CD14-positive monocyte (primary cell): ENCODE data around the gene CACNA1E. TPM values are rescaled to one million over a fixed set of nuclear protein-coding genes. Genes with fewer than 3 reads are reported as not detected.

ENCODE experiments used
- DNase-seq, 3 donors: peaks; one replicate each; pipeline ENCODE4 v3.0.0-alpha.2; 2011 to 2022
- H2AFZ ChIP-seq: 2 replicates; pipeline ENCODE4 v1.6.0; 2012; ENCODE audit warnings: mild to moderate bottlenecking, low read depth, low read length, inconsistent platforms; ENCODE audit not compliant: insufficient read depth, poor library complexity, severe bottlenecking
- H3K27ac ChIP-seq, 2 donors: 1 replicate in 1 of 2; 2 replicates in 1 of 2; pipeline ENCODE4 v1.5.1; 2012 to 2013; ENCODE audit warnings: low read length in 2 of 2, control low read depth in 1 of 2, inconsistent platforms in 1 of 2, low read depth in 1 of 2, mild to moderate bottlenecking in 1 of 2
- H3K27me3 ChIP-seq, 2 donors: one replicate each; pipeline versions ENCODE4 v1.6.0 to v1.6.1; 2011 to 2013; ENCODE audit warnings: low read length in 2 of 2; ENCODE audit not compliant: control insufficient read depth in 2 of 2, insufficient read depth in 2 of 2
- H3K36me3 ChIP-seq, 2 donors: replicated peaks in 1 of 2; 1 replicate in 1 of 2; 2 replicates in 1 of 2; pipeline versions ENCODE4 v1.5.1 to v1.6.1; 2012 to 2013; ENCODE audit warnings: low read length in 2 of 2, control low read depth in 1 of 2, inconsistent platforms in 1 of 2, mild to moderate bottlenecking in 1 of 2; ENCODE audit not compliant: insufficient read depth in 2 of 2, control insufficient read depth in 1 of 2
- H3K4me1 ChIP-seq, 2 donors: 1 replicate in 1 of 2; 2 replicates in 1 of 2; pipeline versions ENCODE4 v1.5.1 to v1.6.1; 2012 to 2013; ENCODE audit warnings: low read length in 2 of 2, control low read depth in 1 of 2, inconsistent platforms in 1 of 2, mild to moderate bottlenecking in 1 of 2, moderate library complexity in 1 of 2; ENCODE audit not compliant: insufficient read depth in 2 of 2, control insufficient read depth in 1 of 2
- H3K4me2 ChIP-seq: replicated peaks from 2 replicates; pipeline ENCODE3; 2012; ENCODE audit warnings: low read length, moderate library complexity, mild to moderate bottlenecking; ENCODE audit not compliant: poor library complexity, severe bottlenecking; ENCODE audit errors: extremely low read depth
- H3K4me3 ChIP-seq, 3 experiments: fragments of 200-600 bp in 1 of 3; sonication (generic) in 1 of 3; replicated peaks in 1 of 3; 1 replicate in 2 of 3; 2 replicates in 1 of 3; pipeline ENCODE4 v1.5.1; 2011 to 2013; ENCODE audit warnings: low read length in 3 of 3, mild to moderate bottlenecking in 3 of 3, control low read depth in 2 of 3, low read depth in 2 of 3, inconsistent platforms in 1 of 3, moderate library complexity in 1 of 3
- H3K79me2 ChIP-seq: 2 replicates; pipeline ENCODE4 v1.6.0; 2012; ENCODE audit warnings: mild to moderate bottlenecking, control low read depth, inconsistent platforms, low read length, moderate library complexity; ENCODE audit not compliant: insufficient read depth
- H3K9ac ChIP-seq: 2 replicates; pipeline ENCODE4 v1.6.0; 2017; ENCODE audit warnings: low read length, mild to moderate bottlenecking; ENCODE audit not compliant: insufficient read depth, poor library complexity, severe bottlenecking
- H3K9me3 ChIP-seq, 2 donors: replicated peaks in 1 of 2; 1 replicate in 1 of 2; 2 replicates in 1 of 2; pipeline versions ENCODE4 v1.5.1 to v1.6.1; 2012 to 2013; ENCODE audit warnings: low read length in 2 of 2, control low read depth in 1 of 2; ENCODE audit not compliant: control insufficient read depth in 1 of 2, insufficient read depth in 1 of 2
- H4K20me1 ChIP-seq: 2 replicates; pipeline ENCODE4 v1.6.0; 2012; ENCODE audit warnings: mild to moderate bottlenecking, low read length, control low read depth, moderate library complexity; ENCODE audit not compliant: insufficient read depth
- H3K27ac Mint-ChIP-seq, 7 donors: one replicate each; pipeline ENCODE4 v1.8.0; 2020; ENCODE audit warnings: mild to moderate bottlenecking in 7 of 7, mixed read lengths in 7 of 7, moderate library complexity in 6 of 7, inconsistent platforms in 2 of 7
- H3K27me3 Mint-ChIP-seq, 3 donors: one replicate each; pipeline ENCODE4 v1.8.0; 2021 to 2022; ENCODE audit warnings: low read depth in 3 of 3, mild to moderate bottlenecking in 3 of 3, mixed read lengths in 3 of 3, moderate library complexity in 3 of 3, inconsistent platforms in 1 of 3
- H3K36me3 Mint-ChIP-seq, 2 donors: one replicate each; pipeline ENCODE4 v1.8.0; 2020; ENCODE audit warnings: mixed read lengths in 2 of 2, inconsistent platforms in 1 of 2, mild to moderate bottlenecking in 1 of 2
- H3K4me1 Mint-ChIP-seq: one replicate; pipeline ENCODE4 v1.8.0; 2020; ENCODE audit warnings: mild to moderate bottlenecking, mixed read lengths
- H3K4me3 Mint-ChIP-seq, 2 donors: one replicate each; pipeline ENCODE4 v1.8.0; 2020; ENCODE audit warnings: mild to moderate bottlenecking in 2 of 2, mixed read lengths in 2 of 2, moderate library complexity in 1 of 2
- H3K9me3 Mint-ChIP-seq, 7 donors: one replicate each; pipeline ENCODE4 v1.8.0; 2020 to 2022; ENCODE audit warnings: mixed read lengths in 7 of 7, mild to moderate bottlenecking in 6 of 7, moderate library complexity in 6 of 7, inconsistent platforms in 2 of 7
- CTCF ChIP-seq: fragments of 200-600 bp; IDR thresholded peaks from one replicate; pipeline ENCODE4 v1.8.0; 2022; ENCODE audit warnings: antibody characterized with exemption, mild to moderate bottlenecking
- WGBS: methylation state at CpG from one replicate; pipeline ENCODE4 v1.1.5; 2013; ENCODE audit warnings: missing lambda C conversion rate; ENCODE audit not compliant: insufficient coverage; 5-methylcytosine and 5-hydroxymethylcytosine counted together
- intact Hi-C, 2 donors: fragments of 100-400 bp; cut with micrococcal nuclease; formaldehyde crosslinking; loops; one replicate each; pipeline versions ENCODE4 v1.15.0 to v1.15.1; 2023
- polyA plus RNA-seq, 3 donors: library from polyadenylated mRNA; depleted of rRNA in 1 of 3; unstranded in 2 of 3; stranded (reverse) in 1 of 3; fragments of 300-500 nt in 2 of 3; fragments of >200 nt in 1 of 3; fragmentation: Illumina TruSeq in 2 of 3; gene quantifications; 1 replicate in 2 of 3; 2 replicates in 1 of 3; pipeline ENCODE4 v1.2.3, GENCODE V29; 2012 to 2021

CACNA1E gene
- polyA plus RNA-seq, 3 donors: 0.04 TPM; not detected in 2

DNA sequence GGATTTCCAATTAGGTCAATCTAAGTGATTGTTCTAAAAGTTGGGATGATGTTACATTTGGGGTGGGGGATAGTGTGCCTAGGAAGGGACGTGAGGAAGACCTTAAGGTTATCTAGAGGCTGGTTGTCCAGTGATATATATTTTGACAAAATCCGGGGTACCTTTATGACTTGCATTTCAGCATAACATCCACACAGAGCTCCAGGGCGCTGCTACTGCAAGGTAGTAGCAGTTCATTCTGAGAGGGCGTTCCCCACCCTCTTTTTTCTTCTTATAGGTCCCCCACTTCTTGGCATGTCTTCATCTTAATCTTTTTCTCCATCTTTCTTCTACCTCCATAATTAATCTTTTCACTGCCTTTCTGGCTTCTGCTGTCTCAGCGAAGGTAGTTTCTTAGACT lies 161.9 kb downstream of the CACNA1E start:
- Histone ChIP-seq H3K4me3 (no peak overlapping the region), H2AFZ (no peak overlapping the region), H3K4me1 (no peaks in the 10 kb centered on the region), H3K79me2 (no peaks in the 10 kb centered on the region), H3K27me3 (no peaks in the 10 kb centered on the region), H3K9ac (no peak overlapping the region), H3K27ac (no peak overlapping the region), H3K4me2 (no peak overlapping the region), H4K20me1 (no peaks in the 10 kb centered on the region), H3K36me3 (no peaks in the 10 kb centered on the region), H3K9me3 (no peaks in the 10 kb centered on the region)
- TF ChIP-seq CTCF: no peak
- no peaks in the 10 kb centered on the region for H3K9me3 Mint-ChIP-seq
- intact Hi-C loops: no loop called here
- DNase-seq: no peak
- H3K4me3 Mint-ChIP-seq: no peak overlapping the region
- peaks cover 0 to 6% (median 5%) of the 10 kb centered on the region in 3 donors for H3K27me3 Mint-ChIP-seq
- no peaks in the 10 kb centered on the region for H3K4me1 Mint-ChIP-seq
- H3K36me3 Mint-ChIP-seq: no peaks in the 10 kb centered on the region
- no peak overlapping the region for H3K27ac Mint-ChIP-seq
- whole genome bisulfite sequencing: 89% methylated on average over 4 of the region's 5 CpGs

GRCh38 chr1:181646710-181647109 lies 163.4 kb downstream of the CACNA1E start:
- intact Hi-C loops: no loop called here
- WGBS: 80% methylated on average over 2 of the region's 8 CpGs
- no peak overlapping the region for H3K9ac ChIP-seq
- TF ChIP-seq CTCF: no peak
- H3K4me3 ChIP-seq: no peak overlapping the region
- Mint-ChIP-seq H3K9me3 (peaks cover 0 to 3% (median 0%) of the 10 kb centered on the region in 7 donors), H3K27me3 (peaks cover 0 to 6% (median 5%) of the 10 kb centered on the region in 3 donors), H3K4me1 (no peaks in the 10 kb centered on the region), H3K36me3 (no peaks in the 10 kb centered on the region), H3K27ac (no peak overlapping the region), H3K4me3 (no peak overlapping the region)
- H3K4me1 ChIP-seq: no peaks in the 10 kb centered on the region
- no peaks in the 10 kb centered on the region for H3K9me3 ChIP-seq
- H3K4me2 ChIP-seq: no peak overlapping the region
- no peak overlapping the region for H2AFZ ChIP-seq
- no peaks in the 10 kb centered on the region for H3K79me2 ChIP-seq
- H4K20me1 ChIP-seq: no peaks in the 10 kb centered on the region
- H3K27me3 ChIP-seq: no peaks in the 10 kb centered on the region
- no peak for DNase-seq
- no peaks in the 10 kb centered on the region for H3K36me3 ChIP-seq
- H3K27ac ChIP-seq: no peak overlapping the region
